ENCODE measurements around the gene SLIT3.

The SLIT3 gene

DNA sequence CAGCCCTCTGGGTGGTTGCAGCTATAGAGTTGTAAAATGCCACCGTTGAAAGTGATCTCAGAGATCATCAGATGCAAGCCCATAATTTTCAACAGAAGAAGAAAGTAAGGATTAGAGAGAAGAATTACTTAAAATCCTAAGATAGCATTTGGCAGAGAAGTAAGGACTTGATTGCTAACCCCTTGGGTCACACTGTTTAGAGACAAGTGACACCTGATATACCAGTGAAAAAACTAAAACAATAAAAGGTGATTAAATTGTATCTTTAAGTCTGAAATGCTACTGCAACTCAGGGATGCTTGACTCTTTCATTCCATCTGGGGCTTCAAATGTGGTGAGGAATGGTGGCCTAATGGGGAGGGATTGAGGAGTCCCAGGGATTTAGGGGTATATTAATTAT lies 440.9 kb downstream of the SLIT3 start:
- DNase-seq (ENCODE audit: low spot score), result no peak

DNA sequence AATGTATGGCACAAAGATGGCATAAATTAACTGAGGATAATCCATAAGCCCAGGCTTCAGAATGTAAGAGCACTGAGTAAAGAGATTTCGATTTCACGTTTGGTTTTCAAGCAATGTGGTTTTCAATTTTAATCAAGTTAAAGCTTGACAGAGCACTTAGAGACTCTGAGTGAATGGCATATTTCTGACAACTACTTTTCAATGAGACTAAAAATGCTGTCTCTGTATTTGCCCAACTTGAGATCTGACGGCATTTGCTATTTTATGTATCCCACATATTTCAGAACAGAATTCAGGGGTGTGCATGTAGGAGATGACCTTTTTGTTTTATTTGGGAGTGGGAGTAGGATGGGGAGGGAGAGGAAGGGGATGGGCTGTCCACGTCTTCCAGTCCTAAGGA lies 441.5 kb downstream of the SLIT3 start:
- DNase-seq (ENCODE audit: low spot score), result no peak

- no peak for DNase-seq (ENCODE audit: low spot score)
Measured at GRCh38 chr5:168858994-168859393, 441.9 kb downstream of the SLIT3 start.

DNA sequence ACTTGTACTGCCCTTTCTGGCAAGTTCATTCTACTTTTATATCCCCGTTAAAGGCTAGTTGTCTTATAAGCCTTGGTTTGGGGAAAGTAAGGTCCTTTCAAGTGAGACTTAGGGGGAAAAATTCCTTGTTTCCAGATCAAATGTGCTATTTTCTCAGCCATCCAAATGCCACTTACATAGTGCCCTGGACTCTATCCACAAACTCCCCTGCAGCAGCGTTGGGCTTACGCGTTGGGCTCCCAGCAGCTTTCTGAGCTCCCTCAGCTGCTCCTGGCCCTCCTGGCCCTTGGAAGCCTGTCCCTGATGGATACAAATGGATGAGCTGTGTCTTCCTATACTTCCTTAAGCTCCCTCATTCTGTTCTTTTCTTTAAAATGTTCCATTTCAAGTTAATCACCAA lies 442.6 kb downstream of the SLIT3 start:
- no peak for DNase-seq (ENCODE audit: low spot score)

- DNase-seq (ENCODE audit: low spot score), result no peak
Measured at GRCh38 chr5:168853972-168854371, 447.0 kb downstream of the SLIT3 start.

DNA sequence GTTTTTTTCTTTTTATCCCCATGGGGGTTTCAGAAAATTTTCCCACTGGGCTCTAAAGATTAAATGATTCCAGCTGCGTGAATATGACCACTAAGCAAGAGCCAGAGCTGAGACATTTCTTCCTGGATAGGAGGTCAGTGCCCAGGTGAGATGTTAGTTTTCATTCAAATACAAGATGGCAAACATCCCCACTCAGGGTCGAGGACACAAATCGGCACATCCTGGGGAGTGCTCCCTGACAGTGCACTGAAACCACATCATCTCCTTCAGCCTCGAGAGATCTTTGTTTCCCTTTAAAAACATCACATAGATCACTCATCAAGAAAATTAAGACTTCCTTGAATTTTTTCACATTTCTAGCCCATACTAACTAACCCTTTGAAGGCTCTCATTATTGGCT lies 448.6 kb downstream of the SLIT3 start:
- DNase-seq (ENCODE audit: low spot score), result no peak

- no peak for DNase-seq (ENCODE audit: low spot score)
Measured at GRCh38 chr5:168851902-168852321, 449.0 kb downstream of the SLIT3 start.

- DNase-seq (ENCODE audit: low spot score), result no peak
Measured at GRCh38 chr5:168850683-168851082, 450.3 kb downstream of the SLIT3 start.

DNA sequence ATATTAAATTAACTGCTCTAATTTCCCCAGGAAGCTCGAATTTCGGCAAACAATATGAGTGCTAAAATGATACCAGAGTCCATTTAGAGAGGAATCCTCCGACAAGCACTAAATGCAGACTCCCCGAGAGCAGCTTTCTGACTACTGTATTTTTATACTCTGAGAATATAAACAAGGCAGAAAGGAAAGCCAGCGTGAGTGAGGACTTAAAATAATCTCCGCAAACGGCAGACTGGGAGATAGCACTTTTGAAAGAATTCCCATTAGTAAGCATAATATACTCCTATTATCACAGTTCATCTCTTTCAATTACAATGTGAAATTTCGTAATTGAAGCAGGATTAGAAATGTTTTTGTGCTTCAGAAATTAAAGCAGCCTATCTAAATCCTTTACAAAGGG lies 452.4 kb downstream of the SLIT3 start:
- DNase-seq (ENCODE audit: low spot score), result no peak

DNA sequence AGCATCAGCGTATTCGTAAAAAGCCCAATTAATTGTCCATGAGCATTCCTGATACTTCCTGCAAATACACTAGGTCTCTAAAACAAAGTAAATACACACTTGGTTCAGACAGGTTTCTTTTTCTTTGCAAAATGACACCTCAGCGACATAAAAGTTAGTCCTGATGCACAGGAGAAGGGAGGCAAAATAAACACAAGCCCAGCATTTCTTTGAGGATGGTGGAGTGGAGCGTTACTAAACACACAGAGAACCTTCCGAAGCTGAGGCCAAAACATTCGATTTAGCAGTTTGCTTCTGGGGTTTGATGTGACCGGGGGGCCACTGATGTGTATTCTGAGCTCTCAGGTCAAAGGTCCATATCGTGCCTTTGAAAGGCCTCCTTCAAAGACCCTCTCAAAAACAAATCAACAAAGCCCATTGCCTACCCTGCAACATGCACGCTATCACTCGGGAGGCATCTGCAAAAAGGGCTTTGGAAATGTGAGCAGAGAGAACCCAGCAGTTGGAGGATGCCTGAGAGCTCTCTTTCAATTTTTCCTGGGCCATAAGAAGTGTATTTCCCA lies 453.3 kb downstream of the SLIT3 start:
- DNase-seq (ENCODE audit: low spot score), result no peak

- DNase-seq (ENCODE audit: low spot score), result no peak
Measured at GRCh38 chr5:168844922-168845296, 456.0 kb downstream of the SLIT3 start.

DNA sequence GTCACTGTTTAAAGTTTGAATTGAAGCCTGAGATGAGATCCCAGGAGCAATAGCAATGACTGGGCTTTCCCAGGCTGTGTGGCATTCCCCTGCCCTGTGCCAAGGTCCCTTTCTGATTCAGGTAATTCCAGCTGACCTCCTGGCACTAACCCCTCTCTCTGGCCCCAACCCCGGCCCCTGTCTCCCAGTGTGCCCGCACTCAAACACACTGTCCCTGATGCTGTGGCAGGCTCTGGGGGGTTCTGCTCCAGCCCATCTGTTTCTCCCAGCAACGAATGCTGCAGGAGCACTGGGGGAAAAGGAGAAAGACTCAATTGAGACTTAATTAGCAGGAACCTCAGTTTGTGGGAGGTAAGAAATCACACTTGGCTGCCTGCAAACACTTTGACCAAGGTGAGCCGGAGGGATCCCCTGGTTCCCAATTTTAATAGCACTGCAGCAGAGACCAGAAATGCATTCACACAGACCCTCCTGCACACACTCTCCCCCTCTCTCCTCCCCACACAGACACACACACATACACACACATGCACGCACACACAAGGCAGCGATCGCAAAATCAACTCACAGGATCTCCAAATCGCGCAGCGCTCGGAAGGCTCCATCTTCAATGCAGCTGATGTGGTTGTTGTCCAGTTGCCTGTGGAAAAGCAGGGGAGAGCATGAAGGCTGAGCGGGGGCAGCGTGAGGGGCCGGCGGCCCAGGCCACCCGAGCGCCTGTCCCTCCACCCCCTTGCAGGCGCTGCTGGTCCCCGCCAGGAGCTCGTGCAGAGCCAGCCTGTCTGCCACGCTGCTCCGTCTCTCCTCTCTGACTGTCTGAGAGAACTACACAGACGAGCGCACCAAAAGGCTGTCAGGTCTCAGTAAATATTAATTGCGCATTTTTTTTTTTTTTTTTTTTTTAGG lies 456.7 kb downstream of the SLIT3 start:
- DNase-seq (ENCODE audit: low spot score), result no peak

- no peak for DNase-seq (ENCODE audit: low spot score)
Measured at GRCh38 chr5:168843277-168844015, 457.5 kb downstream of the SLIT3 start.

DNA sequence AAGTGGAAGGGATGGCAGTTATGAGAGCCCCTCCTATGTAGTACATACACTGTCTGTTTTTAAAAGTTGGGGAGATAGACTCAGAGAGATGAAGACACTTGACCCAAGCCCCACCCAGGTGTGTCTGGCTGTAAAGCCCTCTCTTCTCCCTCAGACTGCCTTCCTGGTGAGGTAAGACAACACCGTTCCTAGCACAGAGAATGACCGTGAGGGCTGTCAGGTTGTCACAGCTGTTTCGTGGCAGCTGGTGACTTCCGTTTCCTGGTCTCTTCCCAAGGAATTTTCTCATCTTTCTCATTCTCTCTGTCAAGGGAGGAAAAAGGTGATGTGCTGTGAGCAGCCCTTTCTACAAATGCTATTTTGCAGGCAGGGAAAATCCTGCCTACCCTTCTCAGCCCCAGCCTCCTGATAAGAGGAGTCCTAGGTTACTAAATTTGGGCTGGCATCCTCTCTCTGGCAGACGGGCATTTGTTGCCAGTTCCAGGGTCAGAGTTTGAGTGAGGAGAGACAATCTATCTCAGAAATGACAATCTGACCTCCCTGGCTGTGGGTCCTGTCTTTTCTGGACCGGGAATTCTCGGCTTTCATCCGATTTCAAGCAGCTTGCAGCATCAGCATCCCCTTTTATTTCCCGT lies 458.3 kb downstream of the SLIT3 start:
- no peak for DNase-seq (ENCODE audit: low spot score)

DNA sequence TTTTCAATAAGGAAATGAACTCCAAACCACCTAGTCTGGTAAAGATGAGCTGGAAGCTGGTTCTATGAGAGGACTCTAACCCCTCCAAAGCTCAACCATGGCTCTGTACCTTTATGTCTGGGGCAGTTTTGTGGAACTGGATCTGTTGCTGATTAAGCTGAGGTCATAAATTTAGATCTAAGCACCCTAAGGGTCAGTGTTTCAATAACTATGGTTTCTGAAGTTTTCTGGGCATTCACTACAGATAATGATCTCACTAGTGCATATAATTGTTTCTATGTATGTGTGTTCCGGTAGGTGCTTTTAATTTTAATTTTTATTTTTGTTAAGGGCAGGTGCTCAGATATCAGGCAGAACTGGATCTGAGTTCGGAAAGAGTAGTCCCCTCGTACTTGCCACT lies 463.1 kb downstream of the SLIT3 start:
- no peak for DNase-seq (ENCODE audit: low spot score)

GRCh38 chr5:168836603-168837231 lies 464.2 kb downstream of the SLIT3 start:
- DNase-seq (ENCODE audit: low spot score), result no peak

DNA sequence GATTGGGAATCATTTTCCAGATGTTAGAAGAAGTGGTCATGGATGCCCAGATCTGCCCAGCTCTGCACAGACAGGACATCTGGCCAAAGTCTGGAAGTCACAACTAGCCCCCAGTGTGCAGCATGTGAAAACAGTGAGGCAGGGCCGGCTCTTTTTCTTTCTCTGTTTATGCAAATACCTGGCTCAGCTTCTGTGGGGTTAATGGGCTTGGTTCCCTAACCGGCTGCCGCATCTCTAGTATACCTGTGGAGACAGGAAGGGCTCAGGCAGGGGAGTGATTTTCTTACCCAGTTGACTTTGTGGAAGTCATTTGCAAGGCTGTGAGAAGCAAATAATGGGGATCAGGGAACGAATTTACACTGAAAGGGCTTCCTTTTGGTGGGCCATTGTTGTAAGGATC lies 467.0 kb downstream of the SLIT3 start:
- no peak for DNase-seq (ENCODE audit: low spot score)

DNA sequence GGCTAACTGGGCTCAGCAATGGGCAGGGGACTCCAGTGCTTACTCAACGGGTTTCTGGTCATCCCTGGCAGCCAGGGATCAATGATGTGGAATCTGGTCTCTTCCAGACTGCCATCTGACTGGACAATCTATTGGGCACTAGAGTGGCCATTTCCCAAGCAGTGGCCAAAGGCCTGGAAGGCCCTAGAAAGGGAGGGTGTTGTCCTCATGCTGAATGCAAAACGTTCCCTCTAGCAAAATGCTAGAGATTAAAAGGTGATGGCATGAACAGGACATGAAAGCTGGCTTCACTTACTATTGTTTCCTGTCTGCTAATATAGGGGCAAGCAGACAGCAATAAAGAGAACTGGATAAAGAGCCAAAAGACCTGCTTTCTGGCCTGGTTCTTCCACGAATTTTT lies 467.6 kb downstream of the SLIT3 start:
- DNase-seq (ENCODE audit: low spot score), result no peak

- DNase-seq (ENCODE audit: low spot score), result no peak
Measured at GRCh38 chr5:168832308-168832707, 468.6 kb downstream of the SLIT3 start.

DNA sequence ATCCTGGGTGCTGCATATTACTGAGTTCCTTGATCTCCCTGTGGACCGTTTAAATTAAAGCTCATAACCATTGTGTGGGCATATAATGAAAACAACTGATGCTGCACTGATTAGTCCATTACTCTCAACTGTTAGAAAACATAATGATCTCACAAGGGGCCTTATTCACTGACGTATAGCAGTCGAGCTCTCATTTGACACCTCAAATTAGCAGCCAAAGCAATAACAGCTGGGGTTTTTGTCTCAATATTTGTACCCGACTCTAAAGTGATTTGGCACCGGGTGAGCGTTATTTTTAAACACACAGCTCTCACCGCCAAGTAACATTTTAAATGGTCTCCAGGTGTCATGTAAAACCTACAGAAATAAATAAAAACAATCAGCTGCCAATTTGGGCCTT lies 469.6 kb downstream of the SLIT3 start:
- DNase-seq (ENCODE audit: low spot score), result no peak

DNA sequence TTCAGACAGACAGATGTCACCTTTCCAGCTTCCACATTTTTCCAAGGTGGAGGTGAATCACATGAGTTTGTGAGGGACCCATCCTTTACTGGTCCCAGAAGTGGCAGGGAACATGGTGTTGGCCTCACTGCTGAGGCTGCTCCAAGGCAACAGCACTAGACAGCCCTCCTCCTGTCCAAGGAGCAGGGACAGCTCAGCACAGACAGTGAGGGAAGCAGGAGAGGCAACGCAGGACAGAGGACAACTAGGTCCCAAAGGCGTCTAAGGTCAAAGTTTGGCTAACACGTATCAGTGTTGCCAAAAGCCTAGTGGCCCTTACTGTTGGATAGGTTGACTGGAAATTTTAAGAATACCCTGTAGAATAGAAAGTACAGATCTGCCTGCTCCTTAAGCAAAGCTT lies 470.1 kb downstream of the SLIT3 start:
- no peak for DNase-seq (ENCODE audit: low spot score)

GRCh38 chr5:168829922-168830417 lies 471.0 kb downstream of the SLIT3 start:
- no peak for DNase-seq (ENCODE audit: low spot score)
